ENCODE results near the gene NCOA1.
"Not testable (repeated sequence)": the region's sequence is repeated elsewhere in the genome, so short reads cannot be mapped to it uniquely, and the experiment has no call there.

The NCOA1 gene

GRCh38 chr2:24672589-24672988 lies 181.5 kb downstream of the NCOA1 start:
- TF ChIP-seq CTCF (IDR thresholded peaks at IDR 0.05; ENCODE audit: insufficient read depth, low read depth, low read length, missing control alignments), result no peak
- no peak for DNase-seq (ENCODE audit: low read depth)
- no peak overlapping the region for H3K4me3 ChIP-seq (ENCODE audit: low read depth, low read length)

- no peak for TF ChIP-seq CTCF (IDR thresholded peaks at IDR 0.05; ENCODE audit: insufficient read depth, low read depth, low read length, missing control alignments)
- DNase-seq (ENCODE audit: low read depth), result no peak
Measured at GRCh38 chr2:24675338-24675737, 184.3 kb downstream of the NCOA1 start.

GRCh38 chr2:24676493-24676892 lies 185.4 kb downstream of the NCOA1 start:
- TF ChIP-seq CTCF (IDR thresholded peaks at IDR 0.05; ENCODE audit: insufficient read depth, low read depth, low read length, missing control alignments), result no peak
- DNase-seq (ENCODE audit: low read depth), result no peak
- no peak overlapping the region for H3K4me3 ChIP-seq (ENCODE audit: low read depth, low read length)

More at GRCh38 chr2:24675338-24675737, 184.3 kb downstream of the NCOA1 start:
- H3K4me3 ChIP-seq (ENCODE audit: low read depth, low read length), result no peak overlapping the region

- not testable (repeated sequence) for DNase-seq (ENCODE audit: low read depth); H3K4me3 ChIP-seq (ENCODE audit: low read depth, low read length)
Measured at GRCh38 chr2:24678066-24678465, 187.0 kb downstream of the NCOA1 start.

- no peak for DNase-seq (ENCODE audit: low read depth)
- no peak for TF ChIP-seq CTCF (IDR thresholded peaks at IDR 0.05; ENCODE audit: insufficient read depth, low read depth, low read length, missing control alignments)
- H3K4me3 ChIP-seq (ENCODE audit: low read depth, low read length), result no peak overlapping the region
Measured at GRCh38 chr2:24680196-24680595, 189.1 kb downstream of the NCOA1 start.

- no peak for DNase-seq (ENCODE audit: low read depth)
- TF ChIP-seq CTCF (IDR thresholded peaks at IDR 0.05; ENCODE audit: insufficient read depth, low read depth, low read length, missing control alignments), result no peak
- no peak overlapping the region for H3K4me3 ChIP-seq (ENCODE audit: low read depth, low read length)
Measured at GRCh38 chr2:24682304-24682703, 191.2 kb downstream of the NCOA1 start.

- H3K4me3 ChIP-seq (ENCODE audit: low read depth, low read length), result no peak overlapping the region
Measured at GRCh38 chr2:24683408-24683807, 192.4 kb downstream of the NCOA1 start.

More at GRCh38 chr2:24683408-24683807, 192.4 kb downstream of the NCOA1 start:
- no peak for DNase-seq (ENCODE audit: low read depth)
- TF ChIP-seq CTCF (IDR thresholded peaks at IDR 0.05; ENCODE audit: insufficient read depth, low read depth, low read length, missing control alignments), result no peak

All from GM12865 (cell line).